HG02970 (cell line): ENCODE results near the gene FGD5.

ENCODE experiments used
- ATAC-seq: cut with Tn5 transposase; IDR thresholded peaks from one replicate; pipeline ENCODE4 v1.9.1; 2021; ENCODE audit warnings: mild to moderate bottlenecking, moderate library complexity, moderate number of reproducible peaks; ENCODE audit not compliant: unreplicated experiment, low FRiP score

The FGD5 gene

GRCh38 chr3:14845180-14845579 lies 26.4 kb downstream of the FGD5 start:
- no peak for ATAC-seq

GRCh38 chr3:14845826-14846225 lies 27.1 kb downstream of the FGD5 start:
- no peak for ATAC-seq

- ATAC-seq = no peak
Observed at GRCh38 chr3:14846226-14846880, 27.6 kb downstream of the FGD5 start.

GRCh38 chr3:14847613-14848541 lies 29.1 kb downstream of the FGD5 start:
- ATAC-seq = no peak

- ATAC-seq = no peak
Observed at GRCh38 chr3:14848906-14849305, 30.1 kb downstream of the FGD5 start.

GRCh38 chr3:14849638-14850230 lies 31.0 kb downstream of the FGD5 start:
- no peak for ATAC-seq

- no peak for ATAC-seq
Observed at GRCh38 chr3:14852058-14852594, 33.4 kb downstream of the FGD5 start.

GRCh38 chr3:14852717-14853116 lies 34.0 kb downstream of the FGD5 start:
- no peak for ATAC-seq

GRCh38 chr3:14853271-14853951 lies 34.6 kb downstream of the FGD5 start:
- ATAC-seq = no peak

GRCh38 chr3:14857506-14857905 lies 38.7 kb downstream of the FGD5 start:
- ATAC-seq = no peak

GRCh38 chr3:14858105-14858504 lies 39.3 kb downstream of the FGD5 start:
- no peak for ATAC-seq

GRCh38 chr3:14859880-14860279 lies 41.1 kb downstream of the FGD5 start:
- no peak for ATAC-seq

- ATAC-seq = no peak
Observed at GRCh38 chr3:14861031-14861430, 42.3 kb downstream of the FGD5 start.

GRCh38 chr3:14861446-14862302 lies 42.9 kb downstream of the FGD5 start:
- ATAC-seq = no peak

- ATAC-seq = no peak
Observed at GRCh38 chr3:14862303-14862660, 43.5 kb downstream of the FGD5 start.

- ATAC-seq = no peak
Observed at GRCh38 chr3:14862661-14863230, 44.0 kb downstream of the FGD5 start.

GRCh38 chr3:14863333-14864100 lies 44.8 kb downstream of the FGD5 start:
- no peak for ATAC-seq

- ATAC-seq = no peak
Observed at GRCh38 chr3:14864131-14864530, 45.4 kb downstream of the FGD5 start.

- ATAC-seq = no peak
Observed at GRCh38 chr3:14866627-14867026, 47.9 kb downstream of the FGD5 start.
